Psoas muscle (tissue), 8 donors: Measurements from ENCODE around the gene CASTOR1. TPM values are rescaled to one million over a fixed set of nuclear protein-coding genes. Genes with fewer than 3 reads are reported as not detected.

ENCODE experiments used
- ATAC-seq, 4 donors: fragments of 200-7000 bp; cut with Tn5 transposase; one replicate each; pipeline ENCODE4 v1.9.1; 2020; ENCODE audit warnings: moderate library complexity in 3 of 4, mild to moderate bottlenecking in 2 of 4
- DNase-seq, 2 donors: peaks; one replicate each; pipeline ENCODE4 v3.0.0-alpha.2; 2020
- H3K27ac ChIP-seq: fragments of 200-600 bp; one replicate; pipeline ENCODE4 v1.8.0; 2022
- H3K27me3 ChIP-seq, 3 donors: fragments of 200-600 bp in 1 of 3; one replicate each; pipeline versions ENCODE4 v1.6.1 to v1.8.0; 2013 to 2022; ENCODE audit warnings: low read length in 2 of 3, mild to moderate bottlenecking in 2 of 3, moderate library complexity in 1 of 3; ENCODE audit not compliant: insufficient read depth in 3 of 3
- H3K36me3 ChIP-seq, 2 donors: fragments of 200-600 bp in 1 of 2; one replicate each; pipeline versions ENCODE4 v1.6.1 to v1.8.0; 2013 to 2022; ENCODE audit warnings: low read depth in 1 of 2, mild to moderate bottlenecking in 1 of 2, moderate library complexity in 1 of 2; ENCODE audit not compliant: insufficient read depth in 1 of 2
- H3K4me1 ChIP-seq: fragments of 200-600 bp; one replicate; pipeline ENCODE4 v1.8.0; 2022
- H3K4me3 ChIP-seq: fragments of 200-600 bp; one replicate; pipeline ENCODE4 v1.8.0; 2022; ENCODE audit warnings: mild to moderate bottlenecking
- H3K9me3 ChIP-seq: fragments of 200-600 bp; one replicate; pipeline ENCODE4 v1.8.0; 2022
- CTCF ChIP-seq: fragments of 200-600 bp; IDR thresholded peaks from one replicate; pipeline ENCODE4 v1.8.0; 2022; ENCODE audit warnings: antibody characterized with exemption
- WGBS, 3 donors: extraction: QIAGEN DNeasy Blood & Tissue Kit; methylation state at CpG; one replicate each; pipeline versions ENCODE4 v1.1.6 to v1.1.7; 2013; 5-methylcytosine and 5-hydroxymethylcytosine counted together
- intact Hi-C, 2 donors: fragments of 100-400 bp; cut with DNase I; formaldehyde crosslinking; loops; one replicate each; pipeline versions ENCODE4 v1.11.0 to v1.14.2; 2022
- polyA plus RNA-seq, 3 donors: library from polyadenylated mRNA; stranded (reverse); fragments of 200-250 nt; gene quantifications; one replicate each; pipeline ENCODE4 v1.2.3, GENCODE V29; 2013
- total RNA-seq, 4 donors: library from RNA; stranded (reverse); fragmentation: NEBNext Ultra II Directional in 2 of 4; extraction: Animal tissue kit (Norgen Biotek cat#: 25700) in 2 of 4; gene quantifications; one replicate each; pipeline versions ENCODE4 v1.2.1 to v1.2.4, GENCODE V29; 2021 to 2023
- donor health status: healthy with polysubstance abuse.
- donor health status: DM: no; HTN: no; CAD: no; lungs with moderate emphysema.
- donor health status: Bipolar disorder and iron deficiency.
- donor health status: healthy.
- donor health status: DM: yes; HTN: yes; CAD: no.
- donor health status: DM: no; HTN: no; CAD: no.
- donor health status: DM: no; HTN: no; CAD: no.
- donor health status: DM: yes; HTN: yes; CAD: no.

The CASTOR1 gene
- total and polyA plus RNA-seq, 7 donors = 0.44 to 5.1 (median 2.9) TPM

- Histone ChIP-seq H3K9me3 (no peaks in the 10 kb centered on the region), H3K4me1 (no peaks in the 10 kb centered on the region), H3K27ac (no peak overlapping the region), H3K27me3 (no peaks in the 10 kb centered on the region), H3K4me3 (no peak overlapping the region), H3K36me3 (no peaks in the 10 kb centered on the region)
- WGBS, 3 donors = 79 to 85% (median 83%) methylated on average over 8 of the region's 8 CpGs
- intact Hi-C loops = loop anchor here in 1 of 2 donors (10.0 kb wide), 1 partner anchor 216 kb away; no protein-coding TSS in a partner anchor
- DNase-seq (no peak), ATAC-seq (no peak)
- TF ChIP-seq CTCF = no peak
Measured at GRCh38 chr22:30268331-30268730, 21.0 kb downstream of the CASTOR1 start.

- Histone ChIP-seq H3K4me1 (no peaks in the 10 kb centered on the region), H3K9me3 (no peaks in the 10 kb centered on the region), H3K27me3 (no peaks in the 10 kb centered on the region), H3K36me3 (no peaks in the 10 kb centered on the region), H3K27ac (no peak overlapping the region), H3K4me3 (peak overlapping the region; percentile 43)
- DNase-seq = no peak
- no peak for TF ChIP-seq CTCF
- 76 to 83% (median 81%) methylated on average over 12 to 14 of the region's 14 CpGs for WGBS, 3 donors
- ATAC-seq = no peak
- intact Hi-C loops = loop anchor here in 1 of 2 donors (10.0 kb wide), 1 partner anchor 217 kb away; no protein-coding TSS in a partner anchor
Measured at GRCh38 chr22:30267382-30268302, 21.7 kb downstream of the CASTOR1 start.

GRCh38 chr22:30266445-30267381 is 22.6 kb downstream of the CASTOR1 start, which contains the start of gene OSM:
OSM (minus strand) TSS chr22:30266851; CDS start chr22:30266799, 52 bp downstream.
- ATAC-seq = peak in 1 of 4 donors; percentile 40
- Histone ChIP-seq H3K4me1 (no peaks in the 10 kb centered on the region), H3K4me3 (peak within 1 kb of the TSS; percentile 43), H3K27ac (peak within 1 kb of the TSS; percentile 23), H3K27me3 (no peaks in the 10 kb centered on the region), H3K36me3 (no peaks in the 10 kb centered on the region), H3K9me3 (no peaks in the 10 kb centered on the region)
- no peak for TF ChIP-seq CTCF
- DNase-seq = peak; percentile 59 to 83
- WGBS, 3 donors = 67 to 74% (median 71%) methylated on average over 33 to 35 of the region's 35 CpGs
- intact Hi-C loops = loop anchor here in 1 of 2 donors (10.0 kb wide), 1 partner anchor 218 kb away; no protein-coding TSS in a partner anchor

- no peaks in the 10 kb centered on the region for H3K27me3 ChIP-seq
Measured at GRCh38 chr22:30265823-30266444, 23.4 kb downstream of the CASTOR1 start.

More at GRCh38 chr22:30265823-30266444, 23.4 kb downstream of the CASTOR1 start:
- TF ChIP-seq CTCF = no peak
- H3K4me1 ChIP-seq = no peaks in the 10 kb centered on the region
- ATAC-seq (peak in 1 of 4 donors; percentile 28), DNase-seq (peak in 1 of 2 donors; percentile 79)
- 67 to 79% (median 67%) methylated on average over 24 of the region's 24 CpGs for WGBS, 3 donors
- intact Hi-C loops = loop anchor here (2.0 to 10.0 kb wide), 2 partner anchors 121 to 219 kb away; partner anchors contain the start of gene RNF215 (in 1 of the 2)
- H3K9me3 ChIP-seq = no peaks in the 10 kb centered on the region
- H3K27ac ChIP-seq = peak overlapping the region; percentile 23
- H3K36me3 ChIP-seq = no peaks in the 10 kb centered on the region
- peak overlapping the region; percentile 43 for H3K4me3 ChIP-seq
